WI38 (cell line): ENCODE measurements around the gene HMCN2.

ENCODE experiments used
- H3K4me3 ChIP-seq: 2 replicates; pipeline ENCODE4 v1.5.1; 2011; ENCODE audit warnings: low read depth, mild to moderate bottlenecking, control low read depth, low read length
- TF ChIP-seq, protein P1 (sequence below): IDR thresholded peaks from 2 replicates; pipeline ENCODE4 v1.5.1; 2012; ENCODE audit warnings: low read depth, mild to moderate bottlenecking, control low read depth, low read length

Gene HMCN2

DNA sequence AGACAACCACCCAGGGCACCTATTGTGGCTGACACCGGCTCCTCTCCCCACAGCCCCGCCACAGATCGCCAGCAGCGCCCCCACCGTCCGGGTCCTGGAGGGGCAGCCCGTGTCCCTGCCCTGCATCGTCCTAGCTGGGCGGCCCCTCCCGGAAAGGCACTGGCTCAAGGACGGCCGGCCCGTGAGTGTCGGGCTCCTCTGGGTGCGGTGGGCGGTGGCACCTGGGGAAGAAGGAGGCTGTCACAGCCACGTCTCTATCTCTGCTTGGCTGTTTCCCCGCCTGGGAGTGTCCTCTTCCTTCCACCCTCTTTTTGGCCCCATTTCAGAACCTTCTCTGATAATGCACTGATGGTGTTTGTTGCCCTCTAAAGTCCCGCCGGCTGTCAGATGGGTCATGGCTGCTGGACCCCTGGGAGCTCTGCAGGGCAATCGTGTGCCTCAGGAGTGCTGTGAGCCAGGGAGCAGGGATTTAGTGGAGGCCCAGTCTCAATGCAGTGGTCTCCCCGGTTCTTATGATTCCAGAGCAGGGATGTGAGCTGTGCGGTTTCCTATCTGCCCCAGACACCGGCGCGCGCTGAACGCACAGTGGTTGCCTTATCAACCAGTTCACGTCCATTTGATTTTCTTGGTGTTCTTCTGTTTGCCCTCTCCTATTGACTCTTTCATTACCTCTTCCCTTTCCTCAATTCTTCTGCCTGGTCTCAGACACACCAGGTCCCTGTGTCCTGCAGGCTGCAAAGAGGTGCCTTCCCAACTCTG is 55.3 kb downstream of the HMCN2 start:
- TF ChIP-seq, protein P1, sequence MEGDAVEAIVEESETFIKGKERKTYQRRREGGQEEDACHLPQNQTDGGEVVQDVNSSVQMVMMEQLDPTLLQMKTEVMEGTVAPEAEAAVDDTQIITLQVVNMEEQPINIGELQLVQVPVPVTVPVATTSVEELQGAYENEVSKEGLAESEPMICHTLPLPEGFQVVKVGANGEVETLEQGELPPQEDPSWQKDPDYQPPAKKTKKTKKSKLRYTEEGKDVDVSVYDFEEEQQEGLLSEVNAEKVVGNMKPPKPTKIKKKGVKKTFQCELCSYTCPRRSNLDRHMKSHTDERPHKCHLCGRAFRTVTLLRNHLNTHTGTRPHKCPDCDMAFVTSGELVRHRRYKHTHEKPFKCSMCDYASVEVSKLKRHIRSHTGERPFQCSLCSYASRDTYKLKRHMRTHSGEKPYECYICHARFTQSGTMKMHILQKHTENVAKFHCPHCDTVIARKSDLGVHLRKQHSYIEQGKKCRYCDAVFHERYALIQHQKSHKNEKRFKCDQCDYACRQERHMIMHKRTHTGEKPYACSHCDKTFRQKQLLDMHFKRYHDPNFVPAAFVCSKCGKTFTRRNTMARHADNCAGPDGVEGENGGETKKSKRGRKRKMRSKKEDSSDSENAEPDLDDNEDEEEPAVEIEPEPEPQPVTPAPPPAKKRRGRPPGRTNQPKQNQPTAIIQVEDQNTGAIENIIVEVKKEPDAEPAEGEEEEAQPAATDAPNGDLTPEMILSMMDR = no peak
- H3K4me3 ChIP-seq = no peak overlapping the region

DNA sequence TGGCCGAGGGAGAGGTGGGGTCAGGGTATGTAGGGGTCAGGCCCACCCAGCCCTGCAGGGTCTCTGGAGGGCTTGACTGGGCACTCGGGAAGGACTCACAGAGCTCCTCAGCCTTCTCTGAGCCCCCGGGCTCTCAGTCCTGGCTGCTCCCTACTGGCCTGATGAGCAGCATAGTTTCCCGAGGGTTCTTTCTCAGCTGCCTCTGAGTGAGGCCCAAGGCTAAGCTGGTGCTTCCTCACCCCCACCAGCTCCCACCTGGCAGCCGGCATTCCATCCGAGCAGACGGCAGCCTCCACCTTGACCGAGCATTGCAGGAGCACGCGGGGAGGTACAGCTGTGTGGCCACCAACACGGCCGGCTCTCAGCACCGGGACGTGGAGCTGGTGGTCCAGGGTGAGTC is 56.0 kb downstream of the HMCN2 start:
- no peak overlapping the region for H3K4me3 ChIP-seq
- TF ChIP-seq, protein P1 = no peak

DNA sequence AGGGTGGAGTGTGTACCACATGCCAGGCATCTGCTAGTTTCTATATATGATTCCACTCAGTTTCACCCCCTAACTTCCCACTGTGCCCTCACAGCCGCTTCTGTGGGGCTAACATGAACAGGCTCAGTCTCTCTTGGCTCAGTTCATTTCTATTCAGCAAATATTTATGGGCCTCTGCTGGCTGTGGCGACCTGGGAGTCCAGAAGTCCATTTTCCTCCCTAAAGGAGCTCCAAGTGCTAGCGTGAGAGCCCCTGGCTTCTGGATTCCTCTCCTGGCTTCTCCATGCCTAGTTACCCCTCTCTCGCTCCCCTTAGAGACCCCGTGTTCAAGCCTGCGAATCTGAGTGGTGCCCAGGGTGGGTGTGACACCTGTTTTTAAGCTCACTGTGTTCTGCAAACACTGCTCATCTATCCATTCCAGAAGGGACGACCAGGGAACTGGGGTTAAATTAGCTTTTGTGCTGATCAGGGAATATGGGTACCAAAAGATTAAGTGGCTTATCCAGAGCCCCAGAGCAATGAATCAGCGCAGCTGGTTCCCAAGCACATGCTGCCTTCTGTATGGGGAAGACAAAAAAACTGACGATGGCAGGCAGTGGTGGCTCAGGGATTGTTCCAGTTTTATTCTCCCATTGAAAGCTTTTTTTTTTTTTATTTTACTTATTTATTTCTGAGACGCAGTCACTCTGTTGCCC is 57.6 kb downstream of the HMCN2 start:
- no peak overlapping the region for H3K4me3 ChIP-seq

DNA sequence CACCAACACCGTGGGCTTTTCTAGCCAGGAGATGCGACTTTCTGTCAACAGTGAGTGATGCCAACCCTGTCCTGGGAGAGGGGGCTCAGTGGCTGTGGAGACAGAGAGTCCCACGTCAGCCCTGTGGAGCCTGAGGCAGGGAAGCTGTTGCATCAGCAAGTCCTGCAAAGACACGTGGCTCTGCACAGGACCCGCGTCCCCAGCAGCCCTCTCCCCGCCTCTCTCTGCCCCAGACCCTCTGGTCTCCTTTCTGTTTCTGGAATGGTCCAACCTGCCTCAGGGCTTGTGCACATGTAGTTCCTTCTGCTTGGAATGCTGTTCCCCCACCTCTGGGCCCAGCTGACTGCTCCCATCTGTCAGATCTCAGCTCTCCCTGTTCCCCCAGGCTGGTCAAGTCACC is 60.4 kb downstream of the HMCN2 start:
- no peak overlapping the region for H3K4me3 ChIP-seq
- TF ChIP-seq, protein P1 = no peak

More for the DNA sequence above, 57.6 kb downstream of the HMCN2 start:
- TF ChIP-seq, protein P1 = no peak

DNA sequence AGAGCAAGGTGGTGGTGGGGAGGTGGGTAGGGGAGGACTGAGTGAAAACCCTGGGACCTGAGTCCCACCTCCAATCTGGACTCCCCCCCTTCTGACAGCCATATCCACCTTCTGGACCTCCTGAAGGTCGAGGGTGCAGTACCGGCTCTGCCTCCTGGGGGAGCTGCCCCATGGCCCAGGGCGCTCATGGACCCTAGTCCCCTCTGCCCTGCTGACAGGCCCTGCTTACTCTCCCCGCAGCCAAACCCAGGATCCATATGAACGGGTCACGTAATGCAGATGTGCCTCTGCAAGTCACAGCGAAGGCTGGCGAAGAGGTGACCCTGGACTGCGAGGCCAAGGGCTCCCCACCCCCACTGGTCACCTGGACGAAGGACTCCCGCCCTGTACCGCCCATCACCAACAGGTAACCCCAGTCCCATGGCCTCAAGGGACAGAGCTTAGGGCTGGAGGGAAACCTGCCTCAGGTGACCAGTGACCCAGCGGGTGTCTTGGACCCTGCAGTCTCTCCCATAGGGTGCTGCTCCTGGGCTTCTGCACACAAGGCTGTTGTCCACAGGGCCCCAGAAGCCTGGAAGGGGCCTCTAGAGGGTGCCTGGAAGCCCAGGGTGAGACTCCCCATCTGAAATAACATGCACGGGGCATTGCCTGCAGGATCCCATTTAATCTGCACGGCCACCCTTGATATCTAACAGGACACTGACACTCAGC is 61.7 kb downstream of the HMCN2 start:
- TF ChIP-seq, protein P1 = peak; percentile 24; the same call in 1 of the 2 replicates
- no peak overlapping the region for H3K4me3 ChIP-seq

DNA sequence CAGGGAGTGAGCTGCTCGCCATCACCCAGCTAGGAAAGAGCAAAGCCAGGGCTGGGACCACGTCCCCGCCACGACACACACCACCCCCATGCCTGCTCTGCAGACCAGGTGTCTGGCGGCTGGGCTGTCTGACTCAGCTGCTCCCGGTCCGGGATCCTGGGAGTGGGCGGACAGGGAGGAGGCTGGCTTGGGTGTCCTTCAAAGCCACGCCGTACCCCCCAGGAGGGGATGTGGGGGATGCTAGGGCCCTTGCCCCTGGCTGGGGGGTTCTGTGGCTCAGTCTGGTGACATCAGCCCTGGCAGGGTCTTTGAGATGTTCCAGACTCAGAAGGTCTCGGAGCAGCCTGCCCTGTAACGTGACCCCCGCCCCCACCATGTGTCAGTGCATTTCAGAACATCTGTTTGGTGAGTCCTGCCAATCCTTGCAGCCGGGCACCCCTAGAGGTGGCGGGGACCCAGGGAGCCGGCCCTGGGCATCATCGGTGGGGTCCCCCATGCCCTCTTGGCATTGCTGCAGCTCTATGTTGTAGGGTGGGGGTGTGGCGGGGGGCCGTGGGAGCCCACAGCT is 62.3 kb downstream of the HMCN2 start:
- H3K4me3 ChIP-seq = no peak overlapping the region
- TF ChIP-seq, protein P1 = no peak
